ENCODE results near the gene KCNJ6. TPM values are rescaled to one million over a fixed set of nuclear protein-coding genes. Genes with fewer than 3 reads are reported as not detected.
"Not testable (repeated sequence)": the region's sequence is repeated elsewhere in the genome, so short reads cannot be mapped to it uniquely, and the experiment has no call there.

The KCNJ6 gene
- total RNA-seq, 2 donors from 2014 or later = not detected

- not testable (repeated sequence) for H3K4me1 Mint-ChIP-seq (ENCODE audit: low read depth in 2 of 2); H3K36me3 Mint-ChIP-seq; DNase-seq (ENCODE audit: low spot score); H3K9me3 Mint-ChIP-seq; H3K4me3 Mint-ChIP-seq; ATAC-seq; H3K27ac Mint-ChIP-seq
- peaks cover 11 to 13% of the 10 kb centered on the region in 2 donors for H3K27me3 Mint-ChIP-seq
These were observed 269.5 kb downstream of the KCNJ6 start for GRCh38 chr21:37646761-37647160.

GRCh38 chr21:37645848-37646247, 270.4 kb downstream of the KCNJ6 start:
- no peaks in the 10 kb centered on the region for H3K4me1 Mint-ChIP-seq (ENCODE audit: low read depth in 2 of 2)
- H3K4me3 Mint-ChIP-seq = no peak overlapping the region
- no peak for DNase-seq (ENCODE audit: low spot score)
- H3K27ac Mint-ChIP-seq = no peak overlapping the region
- no peaks in the 10 kb centered on the region for H3K36me3 Mint-ChIP-seq
- ATAC-seq = no peak
- H3K27me3 Mint-ChIP-seq = peaks cover 19 to 20% of the 10 kb centered on the region in 2 donors
- no peaks in the 10 kb centered on the region for H3K9me3 Mint-ChIP-seq

GRCh38 chr21:37644636-37645035, 271.6 kb downstream of the KCNJ6 start:
- Mint-ChIP-seq H3K27ac (no peak overlapping the region), H3K4me3 (no peak overlapping the region), H3K9me3 (no peaks in the 10 kb centered on the region), H3K4me1 (ENCODE audit: low read depth in 2 of 2) (peaks cover 0 to 2% of the 10 kb centered on the region in 2 donors), H3K36me3 (no peaks in the 10 kb centered on the region), H3K27me3 (peaks cover 26 to 32% of the 10 kb centered on the region in 2 donors)
- DNase-seq (ENCODE audit: low spot score) (no peak), ATAC-seq (no peak)

GRCh38 chr21:37643862-37644261, 272.4 kb downstream of the KCNJ6 start:
- H3K27me3 Mint-ChIP-seq = peaks cover 30 to 40% of the 10 kb centered on the region in 2 donors
- H3K4me1 Mint-ChIP-seq (ENCODE audit: low read depth in 2 of 2); DNase-seq (ENCODE audit: low spot score); H3K36me3 Mint-ChIP-seq; H3K27ac Mint-ChIP-seq; H3K4me3 Mint-ChIP-seq; ATAC-seq; H3K9me3 Mint-ChIP-seq: not testable (repeated sequence)

GRCh38 chr21:37642493-37642892, 273.8 kb downstream of the KCNJ6 start:
- DNase-seq (ENCODE audit: low spot score) (no peak), ATAC-seq (no peak)
- peaks cover 34 to 48% of the 10 kb centered on the region in 2 donors for H3K27me3 Mint-ChIP-seq
- H3K4me3 Mint-ChIP-seq = no peak overlapping the region
- no peaks in the 10 kb centered on the region for H3K36me3 Mint-ChIP-seq
- no peaks in the 10 kb centered on the region for H3K9me3 Mint-ChIP-seq
- peaks cover 0 to 3% of the 10 kb centered on the region in 2 donors for H3K4me1 Mint-ChIP-seq (ENCODE audit: low read depth in 2 of 2)
- no peak overlapping the region for H3K27ac Mint-ChIP-seq

GRCh38 chr21:37639756-37640155, 276.5 kb downstream of the KCNJ6 start:
- no peaks in the 10 kb centered on the region for H3K9me3 Mint-ChIP-seq
- DNase-seq (ENCODE audit: low spot score) = no peak
- peaks cover 44 to 56% of the 10 kb centered on the region in 2 donors for H3K27me3 Mint-ChIP-seq
- no peak overlapping the region for H3K4me3 Mint-ChIP-seq
- ATAC-seq = no peak
- H3K36me3 Mint-ChIP-seq = no peaks in the 10 kb centered on the region
- no peak overlapping the region for H3K27ac Mint-ChIP-seq
- peaks cover 0 to 3% of the 10 kb centered on the region in 2 donors for H3K4me1 Mint-ChIP-seq (ENCODE audit: low read depth in 2 of 2)

- DNase-seq (ENCODE audit: low spot score) = no peak
- peaks cover 44 to 53% of the 10 kb centered on the region in 2 donors for H3K27me3 Mint-ChIP-seq
- H3K9me3 Mint-ChIP-seq = no peaks in the 10 kb centered on the region
- H3K36me3 Mint-ChIP-seq = no peaks in the 10 kb centered on the region
- H3K4me1 Mint-ChIP-seq (ENCODE audit: low read depth in 2 of 2) = peaks cover 0 to 3% of the 10 kb centered on the region in 2 donors
- H3K27ac Mint-ChIP-seq = no peak overlapping the region
- no peak overlapping the region for H3K4me3 Mint-ChIP-seq
- no peak for ATAC-seq
These were observed 280.0 kb downstream of the KCNJ6 start for GRCh38 chr21:37636152-37636860.

GRCh38 chr21:37631319-37632117, 284.7 kb downstream of the KCNJ6 start:
- Mint-ChIP-seq H3K4me3 (no peak overlapping the region), H3K4me1 (ENCODE audit: low read depth in 2 of 2) (no peaks in the 10 kb centered on the region), H3K9me3 (no peaks in the 10 kb centered on the region), H3K27ac (no peak overlapping the region), H3K36me3 (no peaks in the 10 kb centered on the region), H3K27me3 (peaks cover 37 to 48% of the 10 kb centered on the region in 2 donors)
- DNase-seq (ENCODE audit: low spot score) (no peak), ATAC-seq (no peak)

- H3K27me3 Mint-ChIP-seq = peaks cover 30 to 42% of the 10 kb centered on the region in 2 donors
- H3K9me3 Mint-ChIP-seq = no peaks in the 10 kb centered on the region
- no peaks in the 10 kb centered on the region for H3K36me3 Mint-ChIP-seq
- no peaks in the 10 kb centered on the region for H3K4me1 Mint-ChIP-seq (ENCODE audit: low read depth in 2 of 2)
- no peak overlapping the region for H3K4me3 Mint-ChIP-seq
- H3K27ac Mint-ChIP-seq = no peak overlapping the region
- ATAC-seq (no peak), DNase-seq (ENCODE audit: low spot score) (no peak)
These were observed 285.4 kb downstream of the KCNJ6 start for GRCh38 chr21:37630872-37631271.

GRCh38 chr21:37628362-37628761, 287.9 kb downstream of the KCNJ6 start:
- DNase-seq (ENCODE audit: low spot score) (no peak), ATAC-seq (no peak)
- Mint-ChIP-seq H3K36me3 (no peaks in the 10 kb centered on the region), H3K4me3 (no peak overlapping the region), H3K9me3 (no peaks in the 10 kb centered on the region), H3K27me3 (peaks cover 30 to 32% of the 10 kb centered on the region in 2 donors), H3K27ac (no peak overlapping the region), H3K4me1 (ENCODE audit: low read depth in 2 of 2) (no peaks in the 10 kb centered on the region)

GRCh38 chr21:37627561-37627960, 288.7 kb downstream of the KCNJ6 start:
- DNase-seq (ENCODE audit: low spot score) (no peak), ATAC-seq (no peak)
- no peak overlapping the region for H3K4me3 Mint-ChIP-seq
- H3K36me3 Mint-ChIP-seq = no peaks in the 10 kb centered on the region
- H3K27ac Mint-ChIP-seq = no peak overlapping the region
- no peaks in the 10 kb centered on the region for H3K9me3 Mint-ChIP-seq
- H3K4me1 Mint-ChIP-seq (ENCODE audit: low read depth in 2 of 2) = no peaks in the 10 kb centered on the region
- peaks cover 30 to 32% of the 10 kb centered on the region in 2 donors for H3K27me3 Mint-ChIP-seq

GRCh38 chr21:37627074-37627473, 289.2 kb downstream of the KCNJ6 start:
- peaks cover 25 to 28% of the 10 kb centered on the region in 2 donors for H3K27me3 Mint-ChIP-seq
- H3K36me3 Mint-ChIP-seq = no peaks in the 10 kb centered on the region
- ATAC-seq = no peak
- H3K9me3 Mint-ChIP-seq = no peaks in the 10 kb centered on the region
- no peak overlapping the region for H3K27ac Mint-ChIP-seq
- DNase-seq (ENCODE audit: low spot score) = no peak
- no peak overlapping the region for H3K4me3 Mint-ChIP-seq
- H3K4me1 Mint-ChIP-seq (ENCODE audit: low read depth in 2 of 2) = no peaks in the 10 kb centered on the region

GRCh38 chr21:37626320-37626719, 289.9 kb downstream of the KCNJ6 start:
- ATAC-seq = no peak
- no peak overlapping the region for H3K27ac Mint-ChIP-seq
- no peak overlapping the region for H3K4me3 Mint-ChIP-seq
- peaks cover 23 to 25% of the 10 kb centered on the region in 2 donors for H3K27me3 Mint-ChIP-seq
- no peaks in the 10 kb centered on the region for H3K36me3 Mint-ChIP-seq
- no peaks in the 10 kb centered on the region for H3K4me1 Mint-ChIP-seq (ENCODE audit: low read depth in 2 of 2)
- H3K9me3 Mint-ChIP-seq = no peaks in the 10 kb centered on the region
- DNase-seq (ENCODE audit: low spot score) = no peak

GRCh38 chr21:37623689-37624088, 292.6 kb downstream of the KCNJ6 start:
- ATAC-seq (no peak), DNase-seq (ENCODE audit: low spot score) (no peak)
- Mint-ChIP-seq H3K36me3 (no peaks in the 10 kb centered on the region), H3K27me3 (peaks cover 20 to 25% of the 10 kb centered on the region in 2 donors), H3K4me3 (no peak overlapping the region), H3K9me3 (no peaks in the 10 kb centered on the region), H3K27ac (no peak overlapping the region), H3K4me1 (ENCODE audit: low read depth in 2 of 2) (no peaks in the 10 kb centered on the region)
